HG02870 (cell line): ENCODE data around the gene ADCYAP1R1.

Experiments
- ATAC-seq: cut with Tn5 transposase; IDR thresholded peaks from one replicate; pipeline ENCODE4 v1.9.1; 2021; ENCODE audit warnings: mild to moderate bottlenecking, moderate library complexity; ENCODE audit not compliant: unreplicated experiment

Gene ADCYAP1R1

DNA sequence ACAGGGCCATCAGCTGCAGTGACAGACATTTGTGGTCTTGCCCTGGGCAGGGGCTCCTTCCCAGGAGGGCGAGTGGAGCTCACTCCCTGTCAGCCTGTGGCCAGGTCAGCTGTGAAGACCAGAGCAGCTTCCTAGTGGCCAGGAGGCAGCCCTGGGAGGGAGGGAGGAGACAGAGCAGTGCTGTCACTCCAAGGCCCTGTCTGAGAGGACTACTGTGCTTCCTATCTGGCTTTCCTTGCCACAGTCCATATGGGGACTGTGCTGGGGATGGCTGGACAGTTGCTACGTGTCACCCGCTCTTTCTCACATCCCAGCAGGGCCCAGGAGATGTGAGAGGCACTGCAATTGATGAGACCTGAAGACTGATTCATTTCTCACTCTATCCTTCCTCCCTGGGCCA lies 15.2 kb upstream of the ADCYAP1R1 start:
- no peak for ATAC-seq

DNA sequence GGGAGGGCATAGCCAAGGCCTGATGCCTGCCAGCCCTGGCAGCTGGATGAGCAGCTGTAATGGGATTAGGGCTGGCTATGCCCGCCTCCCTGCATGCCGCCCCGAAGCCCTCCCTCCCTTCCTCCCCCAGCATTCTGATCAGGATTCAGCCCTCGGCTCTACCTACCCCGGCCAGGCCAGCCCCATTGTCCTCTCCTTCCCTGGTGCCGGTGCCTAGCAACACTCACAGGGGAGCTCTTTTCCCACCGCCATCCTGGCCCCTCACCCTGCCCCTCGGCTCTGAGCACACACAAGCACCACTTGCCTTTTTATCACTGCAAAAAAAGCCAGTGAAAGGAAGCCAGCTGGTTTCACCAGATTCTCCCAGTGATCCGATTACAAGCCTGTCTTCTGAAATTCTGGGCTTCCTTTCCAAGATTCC lies 9.0 kb upstream of the ADCYAP1R1 start:
- ATAC-seq: no peak

DNA sequence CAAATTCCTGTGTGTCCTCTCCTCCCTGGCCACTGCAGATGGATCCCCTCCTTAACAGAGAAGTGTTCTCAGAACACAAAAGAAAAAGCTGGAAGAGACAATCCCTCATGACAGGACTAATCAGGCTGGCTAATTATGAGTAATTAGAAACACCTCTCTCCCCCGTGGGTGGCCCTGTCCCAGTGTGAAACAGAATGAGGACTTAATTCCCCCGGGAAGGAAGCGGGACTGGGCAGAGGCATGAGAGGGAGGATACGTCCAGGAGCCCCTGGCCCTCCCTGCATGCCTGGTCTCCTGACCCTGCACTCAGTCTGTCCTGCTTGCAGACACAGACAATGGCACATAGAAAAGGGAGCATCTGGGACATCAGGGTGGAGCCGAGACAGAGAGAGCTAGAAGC lies 7.6 kb upstream of the ADCYAP1R1 start:
- ATAC-seq: no peak

DNA sequence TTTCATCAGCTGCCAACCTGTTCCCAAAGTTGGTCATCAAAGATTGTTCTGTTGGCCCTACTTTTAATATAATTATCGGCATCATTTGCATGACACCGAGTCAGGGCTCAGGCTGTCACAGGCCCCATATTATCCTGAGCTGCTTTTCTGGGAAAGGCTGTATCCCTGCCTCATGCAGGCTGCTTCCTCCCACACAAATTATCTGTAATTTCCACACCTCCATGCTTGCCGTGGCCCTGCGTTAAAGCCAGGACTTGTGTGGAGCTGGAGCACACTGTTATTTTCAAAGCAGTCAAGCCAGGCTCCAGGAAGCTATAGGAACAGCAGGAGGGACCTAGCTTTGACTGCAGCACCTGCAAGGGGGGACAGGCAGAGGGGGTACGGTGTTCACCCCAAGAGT lies 5.4 kb upstream of the ADCYAP1R1 start:
- ATAC-seq: no peak

DNA sequence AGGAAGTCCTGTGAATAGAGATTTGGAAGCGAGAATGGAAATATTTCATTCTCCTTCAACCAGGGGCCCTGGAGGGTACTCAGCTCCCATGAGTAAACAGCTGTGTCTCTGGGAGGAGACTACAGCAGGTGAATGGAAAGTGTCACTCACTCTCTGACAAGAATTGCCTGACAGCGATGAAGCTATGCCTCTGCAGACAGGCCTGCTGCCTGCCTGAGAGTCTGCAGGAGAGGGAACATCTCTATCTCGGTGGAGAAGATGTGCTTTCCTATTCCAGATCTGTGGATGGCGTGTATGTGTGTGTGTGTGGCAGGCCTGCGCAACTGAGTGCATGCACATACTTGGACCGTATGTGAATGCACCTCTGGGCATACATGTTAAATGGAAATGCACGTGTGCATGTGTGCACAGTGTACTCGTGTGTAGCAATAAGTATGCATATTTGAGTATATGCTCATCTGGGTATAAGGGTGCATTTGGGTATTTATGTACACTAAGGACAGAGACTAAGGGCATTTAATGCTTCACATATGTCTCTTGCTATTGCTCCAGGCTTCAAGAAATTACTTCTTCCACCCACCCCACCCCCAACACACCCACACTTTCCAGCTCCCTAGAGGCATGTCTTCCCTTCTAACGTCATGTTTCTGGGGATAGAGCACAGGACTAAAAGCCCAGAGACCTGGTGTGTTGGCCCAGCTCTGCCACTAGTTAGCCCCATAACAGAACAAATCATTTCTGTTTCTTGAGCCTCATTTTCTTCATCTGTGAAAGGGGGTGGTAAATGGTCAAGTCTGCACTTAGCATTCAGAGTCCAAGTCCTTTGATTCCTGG lies 4.6 kb upstream of the ADCYAP1R1 start:
- no peak for ATAC-seq

DNA sequence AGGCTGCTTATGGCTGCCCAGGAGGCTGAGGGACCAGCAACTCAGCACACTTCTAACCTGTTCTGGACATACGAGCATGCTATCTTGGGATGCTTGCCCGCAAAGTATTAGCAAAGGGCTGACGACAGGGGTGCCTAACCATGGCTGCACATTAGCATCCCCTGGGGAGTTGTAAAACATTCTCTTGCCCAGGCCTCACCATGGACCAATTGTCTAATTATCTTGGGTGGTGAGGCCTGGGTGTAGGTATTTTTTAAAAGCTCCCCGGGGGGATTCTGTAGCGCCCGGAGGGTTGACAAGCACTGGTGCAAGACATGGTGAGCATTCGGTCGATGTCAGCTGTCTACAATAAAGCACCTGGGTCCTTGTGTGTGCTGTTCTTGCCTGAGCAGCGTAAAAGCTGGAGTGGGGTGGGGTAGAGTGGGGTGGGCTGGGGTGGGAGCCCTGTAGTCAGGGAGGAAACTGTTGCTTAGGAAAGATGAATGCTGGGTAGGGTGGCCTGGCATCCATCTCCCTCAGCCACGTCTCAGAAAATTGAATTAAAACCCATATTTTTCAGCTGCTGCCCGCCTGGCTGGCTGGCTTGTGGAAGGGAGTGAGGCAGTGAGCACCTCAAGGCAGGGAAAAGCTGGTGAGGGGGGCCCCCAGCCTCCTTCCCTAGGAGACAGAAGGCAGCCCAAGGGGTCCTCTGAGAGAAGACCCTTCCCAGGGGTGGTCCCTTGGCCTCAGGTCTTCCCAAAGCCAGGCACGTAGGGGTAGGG lies 2.9 kb upstream of the ADCYAP1R1 start:
- ATAC-seq: no peak

DNA sequence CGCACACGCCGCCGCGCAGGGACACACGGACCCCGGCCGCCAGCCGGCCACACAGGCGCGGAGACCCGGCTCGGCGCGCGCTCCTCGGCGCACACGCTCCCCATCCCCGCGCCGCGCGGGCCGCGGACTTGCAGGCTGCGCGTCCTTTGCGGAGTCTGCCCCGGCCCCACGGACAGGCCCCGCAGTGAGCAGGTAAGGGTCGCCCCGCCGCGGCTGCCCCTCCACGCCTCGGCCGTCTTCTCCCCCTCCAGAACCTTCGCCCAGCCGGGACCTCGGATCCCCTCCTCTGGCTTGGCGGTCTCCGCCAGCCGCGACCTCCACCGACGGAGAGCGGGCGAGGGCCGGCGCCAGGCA lies 356 bp downstream of the ADCYAP1R1 start:
- no peak for ATAC-seq

DNA sequence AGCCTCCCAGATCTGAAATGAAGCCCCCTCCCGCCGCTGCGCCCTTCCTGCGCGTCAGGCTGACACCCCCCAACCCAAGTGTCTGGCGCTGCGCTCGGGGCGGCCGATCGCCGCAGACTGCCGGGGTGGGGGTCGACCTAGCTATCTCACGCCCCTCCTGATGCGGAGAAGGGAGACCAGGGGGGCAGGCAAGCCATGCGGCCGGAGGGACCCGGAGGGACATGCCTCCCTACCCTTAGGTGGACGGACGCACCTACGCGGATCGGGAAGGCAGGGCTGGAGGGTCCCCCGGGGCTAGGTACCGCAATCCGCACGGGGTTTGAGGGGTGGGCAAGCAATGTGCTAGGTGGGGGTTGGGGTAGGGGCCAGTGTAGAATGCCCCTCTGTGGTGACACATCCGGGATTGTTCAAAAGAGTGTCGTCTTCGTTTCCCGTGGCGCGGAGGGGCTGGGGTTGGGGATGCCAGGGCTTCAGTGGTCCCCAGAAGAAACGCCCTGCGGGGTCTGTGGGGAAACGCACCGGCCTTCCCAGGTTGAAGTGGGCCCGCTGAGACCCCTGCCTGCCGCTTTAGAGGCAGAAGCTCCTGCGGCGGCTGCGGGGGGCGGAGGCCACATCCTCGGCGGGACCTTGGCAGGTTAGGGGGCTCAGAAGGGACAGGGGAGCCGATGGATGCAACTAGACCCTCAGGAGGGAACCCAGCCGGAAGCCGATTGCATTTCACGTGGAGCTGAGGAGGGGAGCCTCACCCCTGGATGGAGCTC lies 913 bp downstream of the ADCYAP1R1 start:
- ATAC-seq: no peak

DNA sequence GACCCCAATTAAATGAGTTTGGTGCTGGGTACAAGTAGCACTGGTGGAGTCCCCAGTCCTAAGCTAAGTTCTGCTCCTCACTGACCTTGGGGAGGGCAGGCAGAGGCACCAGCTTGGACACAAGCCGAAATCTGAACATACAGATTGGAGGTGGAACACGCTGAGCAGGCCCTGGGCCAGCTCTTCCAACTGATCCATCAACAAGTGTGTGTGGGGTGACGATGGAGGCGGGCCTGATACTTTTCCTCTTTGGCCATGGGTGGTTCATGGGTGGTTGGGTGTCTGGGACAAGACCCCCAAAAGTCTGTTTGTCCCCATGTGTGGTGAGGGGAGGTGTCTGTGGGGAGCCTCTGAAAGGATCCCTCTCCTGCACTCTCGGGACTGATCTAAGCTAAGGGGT lies 1.9 kb downstream of the ADCYAP1R1 start:
- no peak for ATAC-seq

DNA sequence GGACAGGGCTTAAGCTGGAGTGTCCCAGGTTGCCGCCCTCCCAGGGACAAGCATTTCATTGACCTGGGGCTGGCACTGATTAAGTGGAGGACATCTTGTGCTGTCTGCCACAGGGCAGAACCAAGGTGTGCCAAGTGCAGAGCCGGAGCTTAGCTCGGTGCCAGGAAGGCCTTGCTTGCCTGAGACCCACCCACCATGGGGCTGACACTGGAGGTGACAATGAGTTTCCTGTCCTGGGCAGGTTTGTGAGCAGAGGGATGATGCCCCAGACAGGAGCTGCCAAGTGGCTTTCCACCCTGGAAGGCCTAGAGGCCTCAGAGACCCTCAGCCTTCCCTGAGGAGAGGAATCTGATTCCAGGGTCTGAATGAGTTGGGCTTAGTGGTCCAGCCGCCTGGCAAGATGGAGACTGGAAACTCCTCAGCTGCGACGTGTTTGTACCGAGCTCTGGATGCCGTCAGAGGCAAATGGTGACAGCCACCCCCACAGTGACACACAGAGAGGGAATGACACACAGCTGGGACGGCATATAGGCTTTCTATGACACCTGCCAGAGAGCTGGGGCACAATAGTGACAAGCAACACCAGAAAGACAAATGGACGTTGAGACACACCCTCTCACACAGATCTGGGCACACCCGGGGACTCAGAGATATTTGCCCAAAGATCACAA lies 2.6 kb downstream of the ADCYAP1R1 start:
- no peak for ATAC-seq

DNA sequence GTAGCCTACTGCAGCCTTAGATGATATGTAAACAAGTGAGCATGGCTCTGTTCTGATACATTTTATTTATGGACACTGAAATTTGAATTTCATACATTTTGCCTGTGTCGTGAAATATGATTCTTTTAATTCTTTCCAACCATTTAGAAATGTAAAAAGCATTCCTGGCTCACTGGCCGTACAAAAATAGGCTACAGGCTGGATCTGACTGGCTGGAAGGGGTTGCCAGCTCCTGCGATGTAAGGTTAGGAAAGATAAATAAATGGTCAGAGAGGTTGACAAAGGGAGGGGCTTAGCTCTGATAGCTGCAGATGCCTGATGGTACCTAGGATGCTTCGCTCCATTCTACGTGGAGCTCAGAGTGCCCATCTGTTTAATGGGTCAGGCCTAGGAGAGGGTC lies 3.4 kb downstream of the ADCYAP1R1 start:
- no peak for ATAC-seq

DNA sequence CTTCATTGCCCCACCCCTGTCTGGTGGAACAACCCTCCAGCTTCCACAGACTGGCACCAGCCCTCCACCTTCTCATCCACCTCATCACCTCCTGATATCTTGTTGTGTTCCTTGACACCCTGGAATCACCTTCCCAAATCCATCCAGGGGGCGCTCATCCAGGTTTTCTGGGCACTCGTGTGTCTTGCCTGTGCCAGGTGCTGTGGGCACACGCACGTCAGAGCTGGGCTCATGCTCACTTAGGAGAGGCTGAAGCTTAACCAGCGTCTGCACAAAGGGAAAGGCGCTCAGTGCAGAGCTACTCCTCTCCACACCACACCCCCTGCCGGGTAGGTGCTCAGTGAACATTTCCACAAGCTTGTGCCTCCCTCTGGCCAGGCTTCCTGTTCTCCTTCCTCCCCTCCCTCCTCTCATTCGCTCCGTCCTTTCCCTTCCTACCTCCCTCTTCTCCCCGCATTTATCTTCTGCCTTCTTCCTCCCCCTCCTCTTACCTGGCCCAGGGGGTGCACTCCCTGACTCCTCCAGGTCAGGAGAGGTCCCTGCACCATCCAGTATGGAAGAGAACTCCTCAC lies 4.8 kb downstream of the ADCYAP1R1 start:
- ATAC-seq: no peak

DNA sequence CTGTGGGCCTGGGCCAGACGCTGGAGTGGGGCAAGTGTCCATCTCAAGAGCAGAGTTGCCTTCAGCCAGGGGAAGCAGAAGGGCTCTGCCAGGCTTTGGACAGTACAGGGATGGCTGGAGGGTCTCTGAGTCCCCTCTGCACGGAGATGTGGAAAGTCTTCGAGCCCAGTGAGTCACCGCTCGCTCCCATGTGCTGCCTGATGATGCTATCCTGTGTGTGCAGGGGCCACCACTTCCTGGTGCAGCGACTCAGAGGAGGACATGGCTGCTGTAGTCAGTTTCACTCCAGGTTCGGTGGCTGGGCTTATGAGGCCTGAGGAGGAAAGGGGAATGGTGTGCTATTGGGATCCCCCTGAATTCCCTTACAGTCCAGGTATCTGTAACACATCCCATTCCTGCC lies 6.0 kb downstream of the ADCYAP1R1 start:
- ATAC-seq: no peak

DNA sequence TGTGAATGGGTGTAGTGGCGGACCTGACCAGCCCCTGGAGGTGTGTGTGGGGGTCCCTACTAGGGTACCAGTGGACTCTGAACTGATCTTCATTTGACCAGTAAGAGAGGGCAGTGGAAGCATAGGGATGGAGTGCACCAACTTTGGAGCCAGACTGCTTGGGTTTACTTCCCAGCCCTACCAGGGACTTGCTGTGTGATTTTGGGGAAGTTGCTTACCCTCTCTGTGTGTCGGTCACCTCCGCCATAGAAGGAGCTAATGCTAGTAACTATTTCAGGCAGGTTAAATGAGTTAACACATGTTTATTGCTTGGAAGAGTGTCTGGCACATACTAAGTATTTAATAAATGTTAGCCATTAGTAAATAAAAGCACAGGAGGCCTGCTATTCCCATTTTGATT lies 6.6 kb downstream of the ADCYAP1R1 start:
- no peak for ATAC-seq

DNA sequence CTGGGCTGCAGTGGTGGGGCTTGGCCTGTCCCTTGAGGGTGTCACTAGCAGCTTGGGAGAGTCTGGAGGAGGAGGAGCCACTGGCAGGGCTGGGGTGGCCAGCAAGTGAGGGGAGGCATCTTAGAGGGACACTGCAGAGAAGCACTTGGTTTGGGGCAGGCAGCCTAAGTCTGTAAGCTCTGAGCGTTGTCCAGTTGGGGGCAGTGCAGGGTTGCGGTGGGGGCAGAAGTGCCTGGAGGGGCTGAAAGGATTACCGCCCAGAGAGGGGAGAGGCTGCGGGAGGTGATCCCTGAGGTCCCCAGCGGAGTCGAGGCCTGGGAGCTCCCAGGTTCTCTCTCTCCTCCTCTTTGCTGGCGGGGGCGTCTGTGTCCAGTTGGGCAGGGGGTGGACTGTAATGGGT lies 7.4 kb downstream of the ADCYAP1R1 start:
- no peak for ATAC-seq

DNA sequence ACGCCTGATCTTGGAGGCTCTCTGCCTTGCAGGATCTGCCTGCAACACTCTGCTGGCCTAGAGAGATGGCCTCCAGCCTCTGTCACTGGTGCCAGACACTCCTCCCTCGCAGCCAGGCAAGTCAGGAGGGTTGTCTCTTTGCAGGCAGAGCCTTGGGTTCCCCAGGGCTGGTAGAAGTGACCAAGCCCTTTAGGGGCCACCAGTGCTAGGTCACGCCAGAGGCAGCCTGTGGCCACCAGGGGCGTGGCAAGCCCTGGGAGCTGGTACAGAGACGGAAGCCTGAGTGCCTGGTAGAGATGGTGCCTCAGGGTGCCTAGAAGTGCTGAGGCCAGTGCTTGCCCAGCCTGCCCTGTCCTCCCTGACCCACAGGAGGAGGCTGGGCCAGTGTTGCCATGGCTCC lies 9.1 kb downstream of the ADCYAP1R1 start:
- ATAC-seq: no peak

DNA sequence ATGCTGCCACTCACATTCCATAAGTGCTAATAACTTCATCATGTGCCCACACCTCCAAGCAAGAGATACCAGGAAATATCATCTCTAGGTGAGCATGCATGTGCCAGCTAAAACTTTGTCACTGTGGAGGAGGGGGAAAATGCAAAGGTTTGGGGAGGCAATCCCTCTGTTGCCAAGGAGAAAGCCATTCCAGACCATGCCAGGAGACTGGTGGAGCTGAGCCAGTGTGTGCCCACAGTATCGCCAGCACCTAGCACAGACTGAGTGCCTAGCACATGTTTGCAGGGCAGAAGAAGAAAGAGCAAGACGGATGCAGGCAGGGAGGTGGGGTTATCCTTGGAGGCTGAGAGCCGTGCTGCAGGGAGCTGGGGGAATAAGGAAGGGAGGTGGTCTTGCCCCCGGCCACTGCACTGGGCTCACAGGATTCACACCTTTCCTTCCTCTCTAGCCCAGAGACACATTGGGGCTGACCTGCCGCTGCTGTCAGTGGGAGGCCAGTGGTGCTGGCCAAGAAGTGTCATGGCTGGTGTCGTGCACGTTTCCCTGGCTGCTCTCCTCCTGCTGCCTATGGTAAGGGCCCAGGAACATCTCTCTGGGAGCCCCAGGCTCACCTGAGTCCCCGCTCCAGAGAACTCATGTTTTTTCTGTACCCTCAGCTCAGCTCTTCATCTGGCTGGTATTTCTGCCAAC lies 10.8 kb downstream of the ADCYAP1R1 start:
- ATAC-seq: no peak

DNA sequence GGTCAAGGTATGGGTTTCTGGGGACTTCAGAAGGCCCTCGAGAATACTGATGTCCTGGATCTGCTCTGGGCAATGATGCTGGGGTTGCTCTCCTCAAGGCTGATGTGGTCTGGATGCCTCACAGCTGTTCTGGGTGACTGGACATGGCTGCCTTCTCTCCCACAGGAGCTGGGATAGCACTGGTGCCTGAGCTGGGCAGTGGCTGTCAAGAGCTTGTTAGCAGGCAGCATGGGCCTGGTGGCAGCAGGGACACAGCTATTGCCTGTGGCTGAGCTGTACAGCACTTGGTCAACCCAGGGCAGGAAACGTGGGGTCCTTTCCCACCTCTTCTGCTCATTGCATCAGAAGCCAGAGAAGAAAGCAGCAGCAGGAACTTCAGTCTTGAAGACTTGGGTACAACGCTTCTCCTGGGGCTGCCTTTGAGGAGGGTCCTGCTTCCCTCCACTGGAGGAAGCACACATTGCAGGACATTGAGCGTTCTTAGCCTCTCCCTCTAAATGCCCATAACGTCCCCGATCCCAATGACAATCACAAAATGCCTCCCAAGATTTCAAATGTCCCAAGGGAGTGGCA lies 13.0 kb downstream of the ADCYAP1R1 start:
- no peak for ATAC-seq

DNA sequence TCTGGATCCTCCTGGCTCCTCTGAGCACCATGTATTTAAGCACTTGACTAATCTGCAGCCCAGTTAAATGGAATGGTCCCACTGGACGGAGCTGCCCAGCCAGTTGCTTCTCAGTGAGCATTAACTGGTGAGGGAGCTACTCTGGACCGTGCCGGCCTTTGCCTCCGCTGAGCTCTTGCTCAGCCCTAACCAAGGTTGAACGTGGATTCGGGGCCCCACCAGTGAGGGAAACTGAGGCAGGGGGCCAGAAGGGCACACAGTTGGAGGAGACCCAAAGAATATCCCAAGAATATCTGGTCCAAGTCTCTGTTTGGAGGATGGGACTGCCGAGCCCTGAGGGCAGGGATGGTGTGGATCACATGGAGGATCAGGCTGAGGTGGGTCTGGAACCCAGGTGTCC lies 13.7 kb downstream of the ADCYAP1R1 start:
- ATAC-seq: no peak
